Endodermal cell (in vitro differentiated cells): ENCODE measurements around the gene PRKAG2. TPM values are rescaled to one million over a fixed set of nuclear protein-coding genes. Genes with fewer than 3 reads are reported as not detected.

ENCODE experiments used
- DNase-seq: peaks from one replicate; pipeline ENCODE4 v3.0.0-alpha.2; 2017
- H3K27ac ChIP-seq: 2 replicates; pipeline ENCODE4 v1.5.1; 2013; ENCODE audit warnings: mild to moderate bottlenecking, low read depth, low read length, moderate library complexity
- H3K27me3 ChIP-seq: 2 replicates; pipeline ENCODE4 v1.6.1; 2013; ENCODE audit warnings: mild to moderate bottlenecking, low read length, moderate library complexity; ENCODE audit not compliant: insufficient read depth, control insufficient read depth, poor library complexity, severe bottlenecking
- H3K36me3 ChIP-seq: 2 replicates; pipeline ENCODE4 v1.7.0; 2013; ENCODE audit warnings: mild to moderate bottlenecking, low read length, moderate library complexity; ENCODE audit not compliant: control insufficient read depth, insufficient read depth
- H3K4me1 ChIP-seq: one replicate; pipeline ENCODE4 v1.7.0; 2013; ENCODE audit warnings: low read length; ENCODE audit not compliant: control insufficient read depth, insufficient read depth
- H3K4me3 ChIP-seq: 2 replicates; pipeline ENCODE4 v1.5.1; 2013; ENCODE audit warnings: mild to moderate bottlenecking, low read length, moderate library complexity
- H3K9ac ChIP-seq: 2 replicates; pipeline ENCODE4 v1.6.1; 2013; ENCODE audit warnings: mild to moderate bottlenecking, low read length, moderate library complexity; ENCODE audit not compliant: poor library complexity, severe bottlenecking; ENCODE audit errors: extremely low read depth
- H3K9me3 ChIP-seq: 2 replicates; pipeline ENCODE4 v1.6.1; 2013; ENCODE audit warnings: mild to moderate bottlenecking, low read length, moderate library complexity; ENCODE audit not compliant: control insufficient read depth
- H3K27ac Mint-ChIP-seq: 2 replicates; pipeline ENCODE4 v1.8.0; 2020; ENCODE audit warnings: mixed read lengths
- H3K27me3 Mint-ChIP-seq: 2 replicates; pipeline ENCODE4 v1.8.0; 2021; ENCODE audit warnings: mild to moderate bottlenecking, mixed read lengths; ENCODE audit not compliant: insufficient read depth
- H3K36me3 Mint-ChIP-seq: 2 replicates; pipeline ENCODE4 v1.8.0; 2020; ENCODE audit warnings: low read depth, mixed read lengths
- H3K4me1 Mint-ChIP-seq: 2 replicates; pipeline ENCODE4 v1.8.0; 2020; ENCODE audit warnings: mixed read lengths
- H3K4me3 Mint-ChIP-seq: 2 replicates; pipeline ENCODE4 v1.8.0; 2020; ENCODE audit warnings: mild to moderate bottlenecking, moderate library complexity, mixed read lengths
- H3K9me3 Mint-ChIP-seq: 2 replicates; pipeline ENCODE4 v1.8.0; 2020; ENCODE audit warnings: mild to moderate bottlenecking, mixed read lengths
- WGBS, 2 experiments: methylation state at CpG; one replicate each; pipeline versions ENCODE4 v1.1.5 to v1.1.7; 2013; ENCODE audit warnings: missing lambda C conversion rate in 2 of 2, mixed read lengths in 1 of 2; ENCODE audit not compliant: insufficient coverage in 1 of 2, insufficient read length in 1 of 2; 5-methylcytosine and 5-hydroxymethylcytosine counted together
- total RNA-seq, 2 donors: library from RNA; stranded (reverse); fragmentation: NEBNext Ultra II Directional in 1 of 2; extraction: Animal tissue kit (Norgen Biotek cat#: 25700) in 1 of 2; gene quantifications; 2 replicates in 1 of 2; 3 replicates in 1 of 2; pipeline ENCODE4 v1.2.1, GENCODE V29; 2021
- TF ChIP-seq, protein P1 (sequence below): fragments of 200-600 bp; sonication (generic); conservative IDR thresholded peaks from 2 replicates; pipeline ENCODE4 v1.5.0; 2021; ENCODE audit warnings: antibody characterized with exemption, mild to moderate bottlenecking

The PRKAG2 gene
- total RNA-seq, 2 donors from 2014 or later = 17.2 to 20.7 TPM

DNA sequence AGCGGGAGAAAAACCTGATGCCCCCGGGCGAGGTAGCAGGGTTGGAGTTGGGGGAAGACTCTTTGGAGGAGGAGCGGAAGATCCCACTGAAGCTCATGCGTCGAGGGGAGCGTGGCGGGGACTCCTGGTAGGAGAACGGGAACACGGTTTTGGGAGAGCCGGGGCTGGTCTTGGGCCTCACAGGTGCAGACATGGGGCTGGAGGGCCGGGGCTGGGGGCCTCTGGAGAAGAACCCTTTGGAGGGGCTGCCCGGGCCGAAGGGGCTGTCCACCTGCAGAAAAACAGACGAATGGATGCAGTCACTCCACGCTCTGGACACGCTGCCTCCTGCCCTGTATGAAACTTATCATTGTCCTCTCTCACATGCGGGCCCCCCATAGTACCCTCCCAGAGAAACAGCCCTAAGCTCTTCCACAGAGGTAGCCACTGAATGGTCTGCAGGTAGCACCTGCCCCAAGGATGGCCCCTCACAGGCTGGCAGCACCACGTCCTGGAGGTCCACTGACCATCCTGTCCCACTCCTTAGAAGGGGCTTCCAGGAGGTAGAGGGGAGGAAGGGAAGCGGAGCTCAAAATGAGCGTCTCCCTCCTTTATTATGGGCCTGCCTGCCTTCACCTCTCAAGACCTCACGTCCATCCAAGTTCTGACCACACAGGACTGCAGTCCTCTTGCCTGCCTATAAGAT, 95.6 kb downstream of the PRKAG2 start:
- peaks cover 13% of the 10 kb centered on the region for H3K27me3 Mint-ChIP-seq
- 92 to 97% methylated on average over 12 to 22 of the region's 22 CpGs for WGBS, 2 experiments
- Histone ChIP-seq H3K27ac (no peak overlapping the region), H3K36me3 (no peaks in the 10 kb centered on the region), H3K4me3 (no peak overlapping the region), H3K27me3 (no peaks in the 10 kb centered on the region), H3K4me1 (no peaks in the 10 kb centered on the region), H3K9me3 (peaks cover 7% of the 10 kb centered on the region), H3K9ac (no peak overlapping the region)
- H3K4me1 Mint-ChIP-seq = peaks cover 2% of the 10 kb centered on the region
- peaks cover 14% of the 10 kb centered on the region for H3K9me3 Mint-ChIP-seq
- H3K36me3 Mint-ChIP-seq = peaks cover 7% of the 10 kb centered on the region
- no peak for DNase-seq
- TF ChIP-seq, protein P1, sequence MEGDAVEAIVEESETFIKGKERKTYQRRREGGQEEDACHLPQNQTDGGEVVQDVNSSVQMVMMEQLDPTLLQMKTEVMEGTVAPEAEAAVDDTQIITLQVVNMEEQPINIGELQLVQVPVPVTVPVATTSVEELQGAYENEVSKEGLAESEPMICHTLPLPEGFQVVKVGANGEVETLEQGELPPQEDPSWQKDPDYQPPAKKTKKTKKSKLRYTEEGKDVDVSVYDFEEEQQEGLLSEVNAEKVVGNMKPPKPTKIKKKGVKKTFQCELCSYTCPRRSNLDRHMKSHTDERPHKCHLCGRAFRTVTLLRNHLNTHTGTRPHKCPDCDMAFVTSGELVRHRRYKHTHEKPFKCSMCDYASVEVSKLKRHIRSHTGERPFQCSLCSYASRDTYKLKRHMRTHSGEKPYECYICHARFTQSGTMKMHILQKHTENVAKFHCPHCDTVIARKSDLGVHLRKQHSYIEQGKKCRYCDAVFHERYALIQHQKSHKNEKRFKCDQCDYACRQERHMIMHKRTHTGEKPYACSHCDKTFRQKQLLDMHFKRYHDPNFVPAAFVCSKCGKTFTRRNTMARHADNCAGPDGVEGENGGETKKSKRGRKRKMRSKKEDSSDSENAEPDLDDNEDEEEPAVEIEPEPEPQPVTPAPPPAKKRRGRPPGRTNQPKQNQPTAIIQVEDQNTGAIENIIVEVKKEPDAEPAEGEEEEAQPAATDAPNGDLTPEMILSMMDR = no peak
- no peak overlapping the region for H3K4me3 Mint-ChIP-seq
- no peak overlapping the region for H3K27ac Mint-ChIP-seq

DNA sequence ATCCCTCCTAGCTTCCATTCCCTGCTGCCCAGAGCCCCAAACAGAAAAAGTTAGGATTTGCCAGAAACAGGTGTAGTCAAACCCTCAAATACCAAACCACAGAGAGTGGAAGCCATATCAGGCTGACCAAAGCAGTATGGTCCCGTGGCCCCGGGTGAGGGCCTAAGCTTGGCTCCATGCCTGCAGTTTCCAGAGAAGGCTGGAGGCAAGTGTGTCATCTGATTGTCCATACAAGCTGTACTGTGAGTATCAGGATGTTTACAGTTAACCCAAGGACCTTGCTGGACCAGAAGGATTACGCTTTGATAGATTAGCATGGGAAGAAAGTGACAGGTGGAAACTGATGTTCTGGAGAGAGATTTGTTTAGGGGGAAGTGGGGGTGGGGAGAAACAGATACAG, 96.3 kb downstream of the PRKAG2 start:
- Histone ChIP-seq H3K4me1 (no peaks in the 10 kb centered on the region), H3K27me3 (no peaks in the 10 kb centered on the region), H3K9me3 (peaks cover 7% of the 10 kb centered on the region), H3K9ac (no peak overlapping the region), H3K27ac (no peak overlapping the region), H3K4me3 (no peak overlapping the region), H3K36me3 (no peaks in the 10 kb centered on the region)
- 83 to 95% methylated on average over 3 of the region's 3 CpGs for WGBS, 2 experiments
- peaks cover 7% of the 10 kb centered on the region for H3K36me3 Mint-ChIP-seq
- DNase-seq = no peak
- no peak overlapping the region for H3K4me3 Mint-ChIP-seq
- peaks cover 2% of the 10 kb centered on the region for H3K4me1 Mint-ChIP-seq
- no peak overlapping the region for H3K27ac Mint-ChIP-seq
- H3K27me3 Mint-ChIP-seq = peaks cover 13% of the 10 kb centered on the region
- H3K9me3 Mint-ChIP-seq = peaks cover 14% of the 10 kb centered on the region
- TF ChIP-seq, protein P1 = no peak

DNA sequence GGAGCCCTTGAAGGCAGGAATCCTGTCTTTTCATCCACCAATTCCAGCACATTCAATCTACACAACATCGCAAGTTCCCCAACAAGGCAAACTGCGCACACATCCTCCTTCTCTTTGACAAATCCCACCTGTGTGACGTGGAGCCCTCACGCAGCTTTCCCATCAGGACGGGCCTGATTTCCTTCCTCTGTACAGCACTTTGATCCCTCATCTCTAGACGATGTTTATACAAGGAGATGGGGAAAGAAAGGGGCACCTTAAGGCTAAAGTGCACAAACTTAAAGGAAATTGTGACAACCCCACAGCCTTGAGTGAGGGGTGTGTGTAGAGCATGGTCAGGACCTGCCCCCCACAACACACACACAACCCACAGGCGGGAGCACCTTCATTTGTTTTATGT, 97.2 kb downstream of the PRKAG2 start:
- TF ChIP-seq, protein P1 = no peak
- Mint-ChIP-seq H3K27ac (no peak overlapping the region), H3K27me3 (peaks cover 13% of the 10 kb centered on the region), H3K9me3 (peaks cover 14% of the 10 kb centered on the region), H3K4me1 (peaks cover 2% of the 10 kb centered on the region), H3K4me3 (no peak overlapping the region), H3K36me3 (peaks cover 7% of the 10 kb centered on the region)
- Histone ChIP-seq H3K9ac (no peak overlapping the region), H3K4me1 (no peaks in the 10 kb centered on the region), H3K36me3 (no peaks in the 10 kb centered on the region), H3K4me3 (no peak overlapping the region), H3K27me3 (no peaks in the 10 kb centered on the region), H3K9me3 (peaks cover 7% of the 10 kb centered on the region), H3K27ac (no peak overlapping the region)
- DNase-seq = no peak
- WGBS, 2 experiments = 80 to 87% methylated on average over 1 to 6 of the region's 7 CpGs
